SK-MEL-5 (cell line): ENCODE data around the gene FUT1. TPM values are rescaled to one million over a fixed set of nuclear protein-coding genes. Genes with fewer than 3 reads are reported as not detected.

ENCODE experiments used
- DNase-seq: peaks from one replicate; pipeline ENCODE4 v3.0.0-alpha.2; 2016; ENCODE audit warnings: low read depth, low spot score
- in situ Hi-C: cut with HindIII; loops from 2 replicates; pipeline ENCODE4 v1.10.0; 2016; ENCODE audit warnings: low sequenced_read_pairs, high pct_unique_total_duplicates, low pct_unique_long_range_greater_than_20kb
- small RNA-seq, 2 experiments: library from RNA; depleted of rRNA; stranded (forward); fragments of <200 nt; gene quantifications; one replicate each; pipeline ENCODE3, GENCODE V24; 2014
- total RNA-seq: library from RNA; depleted of rRNA; stranded (reverse); fragments of >200 nt; shearing (Covaris generic); gene quantifications from 2 replicates; pipeline ENCODE4 v1.2.3, GENCODE V29; 2014; rRNA removed

The FUT1 gene
- total RNA-seq, 1 experiment from 2014 or later = 0.16 TPM

DNA sequence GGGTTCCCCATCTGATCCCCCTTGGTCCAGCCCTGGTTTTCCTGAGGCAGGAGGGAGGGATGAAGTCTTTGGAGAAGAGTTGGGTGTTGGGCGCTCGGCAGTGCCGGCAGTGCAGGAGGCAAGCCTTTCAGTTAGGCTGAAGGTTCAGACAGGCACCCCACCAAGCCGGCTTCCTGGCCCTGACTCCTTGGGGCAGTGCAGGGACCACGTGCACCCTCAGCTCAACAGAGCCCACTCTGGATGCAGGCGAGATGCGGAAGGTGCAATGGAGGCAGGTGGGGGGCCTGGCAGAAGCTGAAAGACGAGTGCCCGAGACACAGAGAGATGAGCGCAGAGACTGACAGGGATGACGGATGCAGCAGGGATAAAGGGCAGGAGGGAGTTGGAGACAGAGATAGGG, 44.0 kb downstream of the FUT1 start:
- in situ Hi-C loops = no loop called here
- DNase-seq = no peak

DNA sequence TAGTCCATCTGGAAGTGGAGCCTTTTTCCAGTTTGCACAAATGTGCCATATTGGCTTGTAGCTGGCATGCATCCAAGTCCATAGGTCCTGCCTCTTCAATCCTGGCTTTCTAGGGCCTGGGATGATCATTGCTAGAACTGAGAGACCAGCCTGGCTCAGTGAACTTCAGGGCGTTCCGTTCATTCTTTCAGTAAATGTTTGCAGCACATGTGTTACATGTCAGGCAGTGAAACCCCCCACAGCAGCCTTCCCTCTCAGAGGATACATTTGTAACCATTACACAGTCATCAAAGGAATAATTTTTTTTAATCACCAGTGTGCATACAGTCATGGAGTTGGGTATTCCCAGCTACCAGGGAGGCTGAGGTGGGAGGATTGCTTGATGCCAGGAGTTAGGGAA, 47.0 kb downstream of the FUT1 start:
- no peak for DNase-seq
- in situ Hi-C loops = no loop called here

DNA sequence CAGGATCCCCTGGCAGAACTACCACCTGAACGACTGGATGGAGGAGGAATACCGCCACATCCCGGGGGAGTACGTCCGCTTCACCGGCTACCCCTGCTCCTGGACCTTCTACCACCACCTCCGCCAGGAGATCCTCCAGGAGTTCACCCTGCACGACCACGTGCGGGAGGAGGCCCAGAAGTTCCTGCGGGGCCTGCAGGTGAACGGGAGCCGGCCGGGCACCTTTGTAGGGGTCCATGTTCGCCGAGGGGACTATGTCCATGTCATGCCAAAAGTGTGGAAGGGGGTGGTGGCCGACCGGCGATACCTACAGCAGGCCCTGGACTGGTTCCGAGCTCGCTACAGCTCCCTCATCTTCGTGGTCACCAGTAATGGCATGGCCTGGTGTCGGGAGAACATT, 49.1 kb downstream of the FUT1 start:
- no peak for DNase-seq
- in situ Hi-C loops = no loop called here

DNA sequence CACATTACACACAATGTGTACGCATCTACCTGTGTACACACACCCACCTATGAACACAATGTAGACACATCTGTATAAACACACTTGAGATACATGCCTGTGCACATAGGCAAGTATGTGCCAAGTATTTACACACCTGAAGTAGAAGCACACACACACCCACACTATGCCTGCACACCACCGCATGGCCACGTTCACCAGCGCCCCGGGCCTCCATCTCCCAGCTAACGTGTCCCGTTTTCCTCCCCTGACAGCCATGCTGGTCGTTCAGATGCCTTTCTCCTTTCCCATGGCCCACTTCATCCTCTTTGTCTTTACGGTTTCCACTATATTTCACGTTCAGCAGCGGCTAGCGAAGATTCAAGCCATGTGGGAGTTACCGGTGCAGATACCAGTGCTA, 49.7 kb downstream of the FUT1 start:
- in situ Hi-C loops = no loop called here

DNA sequence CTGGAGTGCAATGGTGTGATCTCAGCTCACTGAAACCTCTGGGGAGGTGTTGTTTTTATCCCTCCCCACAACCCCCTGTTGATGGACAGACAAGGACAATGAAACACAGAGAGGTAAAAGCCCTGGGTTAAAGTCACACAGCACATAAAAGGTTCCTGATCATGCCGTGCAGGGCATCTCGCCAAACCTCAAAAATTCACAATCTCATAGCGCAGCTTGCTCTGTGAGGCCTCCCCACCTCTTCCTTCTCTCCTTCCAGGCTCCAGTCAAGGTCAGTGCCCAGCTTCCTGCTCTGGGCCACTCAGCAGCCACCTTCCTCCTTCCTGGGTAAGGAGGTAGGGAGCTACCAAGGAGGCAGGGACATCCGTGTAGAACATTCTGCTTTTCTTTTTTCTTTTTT, 54.4 kb downstream of the FUT1 start:
- DNase-seq = peak; percentile 49
- in situ Hi-C loops = no loop called here

More for the DNA sequence above, 49.7 kb downstream of the FUT1 start:
- no peak for DNase-seq

Small RNA genes within 50 kb of the gene (small RNA-seq; reads per million reads assigned to genes)
- gene RNU6-317P = 0 reads per million in 2 experiments

Other genes starting within 250 kb of the FUT1 start
- gene LMTK3, start 240.8 kb downstream of the FUT1 start, total RNA-seq = not detected in 2 replicates
- 0.27 and 0.34 TPM in 2 replicates for gene SULT2B1, start 200.5 kb downstream of the FUT1 start, total RNA-seq
- gene SPACA4, start 145.9 kb downstream of the FUT1 start, total RNA-seq = not detected in 2 replicates
- 0.34 TPM in 1 of 2 replicates, not detected in the other for gene FAM83E, start 137.6 kb downstream of the FUT1 start, total RNA-seq
- gene RPL18, start 133.5 kb downstream of the FUT1 start, total RNA-seq = 1,626 and 1,782 TPM in 2 replicates
- gene SPHK2, start 133.1 kb downstream of the FUT1 start, total RNA-seq = 4.8 and 7.3 TPM in 2 replicates
- gene DBP, start 115.3 kb downstream of the FUT1 start, total RNA-seq = 19.9 and 21.3 TPM in 2 replicates
- 5.1 and 7.1 TPM in 2 replicates for gene CA11, start 106.5 kb downstream of the FUT1 start, total RNA-seq
- 0.05 TPM in 1 of 2 replicates, not detected in the other for gene NTN5, start 79.6 kb downstream of the FUT1 start, total RNA-seq
- gene FUT2, start 56.7 kb downstream of the FUT1 start, total RNA-seq = not detected in 2 replicates
- 0.35 and 0.50 TPM in 2 replicates for gene MAMSTR, start 32.9 kb downstream of the FUT1 start, total RNA-seq
- gene RASIP1, start 12.0 kb downstream of the FUT1 start, total RNA-seq = 0.71 and 1.2 TPM in 2 replicates
- gene IZUMO1, start 5.7 kb downstream of the FUT1 start, total RNA-seq = not detected in 2 replicates
- gene FGF21, start 2.9 kb upstream of the FUT1 start, total RNA-seq = not detected in 2 replicates
- 12.5 and 14.4 TPM in 2 replicates for gene BCAT2, start 58.4 kb upstream of the FUT1 start, total RNA-seq
- 53.9 and 58.9 TPM in 2 replicates for gene HSD17B14, start 83.8 kb upstream of the FUT1 start, total RNA-seq
- gene PLEKHA4, start 116.0 kb upstream of the FUT1 start, total RNA-seq = 3.0 and 3.1 TPM in 2 replicates
- 26.3 and 30.2 TPM in 2 replicates for gene PPP1R15A, start 119.8 kb upstream of the FUT1 start, total RNA-seq
- not detected in 2 replicates for gene TULP2, start 146.1 kb upstream of the FUT1 start, total RNA-seq
- 164 and 168 TPM in 2 replicates for gene NUCB1, start 147.7 kb upstream of the FUT1 start, total RNA-seq
- gene DHDH, start 181.1 kb upstream of the FUT1 start, total RNA-seq = 0.24 and 0.45 TPM in 2 replicates
- 90.3 and 108 TPM in 2 replicates for gene BAX, start 202.2 kb upstream of the FUT1 start, total RNA-seq
- 1,840 and 1,902 TPM in 2 replicates for gene FTL, start 212.7 kb upstream of the FUT1 start, total RNA-seq
- gene GYS1, start 240.7 kb upstream of the FUT1 start, total RNA-seq = 29.3 and 33.1 TPM in 2 replicates
- 199 and 203 TPM in 2 replicates for gene RUVBL2, start 241.2 kb upstream of the FUT1 start, total RNA-seq